Measurements from ENCODE around the gene TAOK3. TPM values are rescaled to one million over a fixed set of nuclear protein-coding genes. Genes with fewer than 3 reads are reported as not detected.

TAOK3 gene
- total RNA-seq, 2 donors from 2014 or later: 52.2 to 52.5 TPM

- H3K27ac ChIP-seq: no peak overlapping the region
Observed at GRCh38 chr12:118220702-118221101, 152.0 kb downstream of the TAOK3 start.

GRCh38 chr12:118219772-118220171 is 152.9 kb downstream of the TAOK3 start:
- 91% methylated on average over 7 of the region's 7 CpGs for WGBS
- no peaks in the 10 kb centered on the region for H3K36me3 ChIP-seq
- no peaks in the 10 kb centered on the region for H3K9me3 ChIP-seq
- H3K4me1 ChIP-seq (replicated peaks): no peaks in the 10 kb centered on the region
- H3K27me3 ChIP-seq (replicated peaks; ENCODE audit: insufficient read depth): no peaks in the 10 kb centered on the region
- DNase-seq (ENCODE audit: low spot score): no peak
- intact Hi-C loops (cut with DNase I): no loop called here
- TF ChIP-seq POLR2AphosphoS5 (IDR thresholded peaks at IDR 0.05) (no peak), CTCF (IDR thresholded peaks at IDR 0.05) (no peak), POLR2A (IDR thresholded peaks at IDR 0.05) (no peak)
- H3K4me3 ChIP-seq: no peak overlapping the region
- H3K27ac ChIP-seq: no peak overlapping the region

More at GRCh38 chr12:118220702-118221101, 152.0 kb downstream of the TAOK3 start:
- no peak for DNase-seq (ENCODE audit: low spot score)
- no peak for TF ChIP-seq POLR2A (IDR thresholded peaks at IDR 0.05)
- TF ChIP-seq POLR2AphosphoS5 (IDR thresholded peaks at IDR 0.05): no peak
- TF ChIP-seq CTCF (IDR thresholded peaks at IDR 0.05): no peak
- no peaks in the 10 kb centered on the region for H3K4me1 ChIP-seq (replicated peaks)
- H3K4me3 ChIP-seq: no peak overlapping the region
- H3K36me3 ChIP-seq: no peaks in the 10 kb centered on the region
- no peaks in the 10 kb centered on the region for H3K9me3 ChIP-seq
- no peaks in the 10 kb centered on the region for H3K27me3 ChIP-seq (replicated peaks; ENCODE audit: insufficient read depth)
- intact Hi-C loops (cut with DNase I): no loop called here

GRCh38 chr12:118219106-118219505 is 153.6 kb downstream of the TAOK3 start:
- no peak overlapping the region for H3K4me3 ChIP-seq
- H3K9me3 ChIP-seq: no peaks in the 10 kb centered on the region
- H3K4me1 ChIP-seq (replicated peaks): no peaks in the 10 kb centered on the region
- no peak overlapping the region for H3K27ac ChIP-seq
- no peak for TF ChIP-seq POLR2AphosphoS5 (IDR thresholded peaks at IDR 0.05)
- no peak for TF ChIP-seq CTCF (IDR thresholded peaks at IDR 0.05)
- TF ChIP-seq POLR2A (IDR thresholded peaks at IDR 0.05): no peak
- H3K36me3 ChIP-seq: no peaks in the 10 kb centered on the region
- no peak for DNase-seq (ENCODE audit: low spot score)
- intact Hi-C loops (cut with DNase I): no loop called here
- WGBS: 98% methylated on average over 5 of the region's 5 CpGs
- H3K27me3 ChIP-seq (replicated peaks; ENCODE audit: insufficient read depth): no peaks in the 10 kb centered on the region

GRCh38 chr12:118213452-118213851 is 159.3 kb downstream of the TAOK3 start:
- intact Hi-C loops (cut with DNase I): no loop called here
- Histone ChIP-seq H3K27ac (no peak overlapping the region), H3K4me1 (replicated peaks) (no peaks in the 10 kb centered on the region), H3K4me3 (no peak overlapping the region), H3K9me3 (no peaks in the 10 kb centered on the region), H3K27me3 (replicated peaks; ENCODE audit: insufficient read depth) (no peaks in the 10 kb centered on the region), H3K36me3 (no peaks in the 10 kb centered on the region)
- WGBS: 88% methylated on average over 1 of the region's 1 CpG
- DNase-seq (ENCODE audit: low spot score): no peak
- TF ChIP-seq POLR2A (IDR thresholded peaks at IDR 0.05) (no peak), POLR2AphosphoS5 (IDR thresholded peaks at IDR 0.05) (no peak), CTCF (IDR thresholded peaks at IDR 0.05) (no peak)

- TF ChIP-seq POLR2AphosphoS5 (IDR thresholded peaks at IDR 0.05) (no peak), CTCF (IDR thresholded peaks at IDR 0.05) (no peak), POLR2A (IDR thresholded peaks at IDR 0.05) (no peak)
- no peak overlapping the region for H3K27ac ChIP-seq
- intact Hi-C loops (cut with DNase I): no loop called here
- no peaks in the 10 kb centered on the region for H3K27me3 ChIP-seq (replicated peaks; ENCODE audit: insufficient read depth)
- no peaks in the 10 kb centered on the region for H3K4me1 ChIP-seq (replicated peaks)
- H3K9me3 ChIP-seq: no peaks in the 10 kb centered on the region
- 94% methylated on average over 2 of the region's 2 CpGs for WGBS
- H3K4me3 ChIP-seq: no peak overlapping the region
- H3K36me3 ChIP-seq: no peaks in the 10 kb centered on the region
- no peak for DNase-seq (ENCODE audit: low spot score)
Observed at GRCh38 chr12:118212606-118213005, 160.1 kb downstream of the TAOK3 start.

Measured in prostate gland (tissue), 2 donors.